HG02852 (cell line): Measurements from ENCODE around the gene RBMS3.

Source experiments
- ATAC-seq: cut with Tn5 transposase; IDR thresholded peaks from one replicate; pipeline ENCODE4 v1.9.1; 2021; ENCODE audit warnings: mild to moderate bottlenecking, moderate library complexity; ENCODE audit not compliant: unreplicated experiment

Gene RBMS3

DNA sequence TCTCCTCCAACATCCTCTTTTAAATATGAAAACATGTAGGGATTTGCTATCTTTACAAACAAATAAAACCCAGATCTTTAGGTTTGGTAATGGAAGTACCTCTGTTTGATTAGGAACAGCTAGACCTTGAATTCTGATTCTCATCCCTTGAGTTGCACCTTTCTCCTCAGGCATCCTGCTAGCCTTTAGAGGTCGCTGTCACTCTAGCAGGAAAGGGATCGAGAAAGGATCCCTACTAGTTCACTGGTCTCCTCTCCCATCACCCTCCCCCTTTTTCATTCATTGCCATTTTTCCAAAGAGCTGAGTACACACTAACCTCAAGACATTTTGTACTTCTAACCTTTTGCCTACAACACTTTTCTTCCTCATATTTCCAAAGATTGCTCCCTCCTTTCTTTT, 569.8 kb downstream of the RBMS3 start:
- no peak for ATAC-seq

DNA sequence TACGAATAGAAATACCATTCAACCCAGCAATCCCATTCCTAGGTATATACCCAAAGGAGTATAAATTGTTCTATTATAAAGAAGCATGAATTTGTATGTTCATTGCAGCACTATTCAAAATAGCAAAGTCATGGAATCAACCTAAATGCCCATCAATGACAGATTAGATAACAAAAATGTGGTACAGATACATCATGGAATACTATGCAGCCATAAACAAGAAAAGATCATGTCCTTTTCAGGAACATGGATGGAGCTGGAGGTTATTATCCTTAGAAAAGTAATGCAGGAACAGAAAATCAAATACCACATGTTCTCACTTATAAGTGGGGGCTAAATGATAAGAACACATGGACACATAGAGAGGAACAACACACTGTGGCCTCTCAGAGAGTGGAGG, 571.9 kb downstream of the RBMS3 start:
- ATAC-seq, result no peak

DNA sequence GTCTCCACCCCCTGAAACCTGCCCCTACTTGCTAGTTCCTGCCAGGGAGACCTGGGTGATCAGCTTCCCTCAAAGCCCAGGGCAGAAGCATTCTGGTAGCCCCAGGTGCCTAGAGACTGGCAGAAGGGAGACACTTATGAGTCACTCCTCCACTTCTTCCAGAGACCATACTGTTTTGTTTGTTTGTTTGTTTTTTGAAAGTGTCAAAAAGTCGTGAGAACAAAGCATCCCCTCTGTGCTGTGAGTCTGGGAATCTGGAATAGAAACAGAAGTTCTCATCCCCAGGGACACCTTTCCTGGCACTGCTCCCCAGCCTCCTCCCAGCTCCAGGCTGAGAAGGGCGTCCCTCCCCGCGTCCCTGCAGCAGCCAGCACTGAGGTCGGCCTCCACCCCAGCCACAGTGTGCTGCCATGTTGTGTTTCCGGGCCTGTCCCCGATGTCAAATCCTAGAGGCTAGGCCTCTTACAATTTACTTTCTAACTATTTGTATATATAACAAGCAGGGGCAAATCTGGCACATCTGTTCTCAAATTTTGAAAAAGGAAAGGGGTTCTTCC, 573.0 kb downstream of the RBMS3 start:
- no peak for ATAC-seq

DNA sequence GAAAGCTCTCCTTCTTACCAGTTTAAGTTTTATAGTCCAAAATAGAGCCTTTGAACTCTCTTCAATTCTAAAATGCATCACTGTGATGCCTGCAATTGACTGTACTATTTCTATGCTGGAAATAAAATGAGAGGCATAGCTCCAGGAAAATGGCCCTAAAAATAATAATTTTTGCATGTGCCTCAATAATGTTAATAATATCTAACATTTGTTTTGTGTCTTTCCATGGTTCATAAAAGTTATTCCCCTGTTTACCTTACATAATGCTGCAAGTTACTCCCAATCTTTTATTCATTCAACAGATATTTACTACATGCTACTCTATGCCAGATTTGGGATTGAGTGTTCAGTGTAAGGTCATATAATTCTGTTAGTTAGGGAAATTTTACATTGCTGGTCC, 574.0 kb downstream of the RBMS3 start:
- ATAC-seq, result no peak

DNA sequence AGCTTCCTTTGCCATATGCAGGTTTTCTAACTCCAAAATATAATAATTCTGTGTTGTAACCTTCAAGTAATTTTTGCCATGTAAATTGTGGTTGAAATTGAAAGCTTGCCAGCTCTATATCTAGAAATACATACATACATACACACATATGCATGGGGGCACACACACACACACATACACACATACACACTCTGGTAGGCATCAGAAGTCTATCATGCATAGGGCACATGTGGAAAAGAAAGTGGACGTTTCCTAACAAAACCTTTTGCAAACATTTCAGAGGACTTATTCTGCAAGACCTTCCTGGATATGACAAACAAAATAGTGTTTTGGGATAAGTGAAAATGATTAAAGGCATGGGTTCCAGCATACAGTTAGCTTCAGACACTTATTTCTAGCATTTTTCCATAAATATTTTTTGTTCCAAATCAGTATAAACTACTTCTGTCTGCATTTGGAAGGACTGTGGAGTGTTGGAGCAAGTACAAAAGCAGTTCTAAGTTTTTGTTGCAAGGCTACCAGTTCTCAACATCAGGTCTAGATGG, 578.9 kb downstream of the RBMS3 start:
- ATAC-seq, result no peak

DNA sequence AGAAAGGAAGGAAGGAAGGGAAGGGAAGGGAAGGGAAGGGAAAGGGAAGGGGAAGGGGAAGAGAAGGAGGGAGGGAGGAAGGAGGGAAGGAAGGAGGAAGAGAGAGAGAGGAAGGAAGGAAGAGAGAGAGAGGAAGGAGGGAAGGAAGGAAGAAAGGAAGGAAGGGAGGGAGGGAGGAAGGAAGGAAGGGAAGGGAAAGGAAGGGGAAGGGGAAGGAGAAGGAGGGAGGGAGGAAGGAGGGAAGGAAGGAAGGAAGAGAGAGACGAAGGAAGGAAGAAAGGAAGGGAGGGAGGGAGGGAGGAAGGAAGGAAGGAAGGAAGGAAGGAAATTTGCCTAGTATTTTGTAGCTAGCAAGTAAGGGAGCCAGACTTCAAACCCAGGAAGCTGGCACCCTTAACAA, 583.9 kb downstream of the RBMS3 start:
- ATAC-seq, result no peak

DNA sequence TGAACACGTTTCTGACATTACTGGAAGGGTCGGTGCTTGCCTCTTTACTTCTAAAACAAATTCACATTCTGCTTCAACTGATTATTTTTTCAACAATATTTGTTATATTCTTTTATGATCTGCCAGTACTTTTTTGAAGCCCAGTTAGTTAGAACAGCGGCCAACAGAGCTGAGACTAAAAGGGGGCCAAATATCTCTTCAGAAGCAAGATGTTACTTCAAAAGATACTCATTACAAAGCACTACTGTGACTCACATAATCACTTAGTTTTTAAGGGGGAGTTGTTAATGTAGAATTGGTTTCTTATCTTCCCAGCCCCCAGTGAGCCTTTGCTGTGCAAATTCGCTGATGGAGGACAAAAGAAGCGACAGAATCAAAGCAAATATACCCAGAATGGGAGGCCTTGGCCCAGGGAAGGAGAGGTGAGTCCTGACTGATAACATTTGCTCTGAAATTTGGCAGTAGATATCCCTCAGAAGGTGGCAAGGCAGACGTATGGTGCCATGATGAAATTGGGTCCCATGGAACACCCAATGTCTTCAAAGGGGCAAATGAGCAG, 587.8 kb downstream of the RBMS3 start:
- no peak for ATAC-seq

DNA sequence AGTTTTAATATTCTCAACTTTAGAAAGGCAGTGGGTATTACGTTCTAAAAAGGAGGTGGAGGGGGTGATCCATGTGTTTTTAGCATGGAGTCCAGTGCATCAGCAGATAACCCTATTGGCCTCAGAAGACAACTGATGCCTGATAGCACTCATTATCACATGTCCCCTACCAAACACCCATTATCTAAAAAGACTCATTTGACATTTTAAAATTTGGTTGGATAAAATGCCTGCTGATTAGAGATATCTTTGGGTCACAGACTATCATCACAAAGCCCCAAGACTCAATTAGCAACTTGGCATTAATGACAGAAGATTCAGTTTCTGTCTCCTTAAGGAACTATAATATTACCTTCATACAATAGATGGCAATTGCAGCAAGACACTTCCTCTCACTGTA, 589.3 kb downstream of the RBMS3 start:
- ATAC-seq, result no peak

DNA sequence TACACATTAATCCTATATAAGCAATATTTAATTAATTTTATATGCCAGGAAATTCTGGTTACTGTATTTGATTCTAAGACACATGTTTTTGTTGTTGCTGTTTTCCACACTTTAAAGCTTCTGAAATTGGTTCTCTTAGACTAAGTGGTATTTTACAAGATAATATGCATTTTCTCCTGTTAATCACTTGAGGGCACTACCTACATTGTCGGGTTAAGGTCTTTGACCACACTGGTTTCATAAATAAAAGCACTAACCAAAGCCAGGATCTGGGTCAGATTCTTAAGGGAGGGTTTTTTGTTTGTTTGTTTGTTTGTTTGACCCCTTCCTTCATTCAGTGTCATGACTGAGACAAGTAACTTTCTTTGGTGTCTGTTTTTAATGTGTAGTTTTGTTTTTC, 590.2 kb downstream of the RBMS3 start:
- no peak for ATAC-seq

DNA sequence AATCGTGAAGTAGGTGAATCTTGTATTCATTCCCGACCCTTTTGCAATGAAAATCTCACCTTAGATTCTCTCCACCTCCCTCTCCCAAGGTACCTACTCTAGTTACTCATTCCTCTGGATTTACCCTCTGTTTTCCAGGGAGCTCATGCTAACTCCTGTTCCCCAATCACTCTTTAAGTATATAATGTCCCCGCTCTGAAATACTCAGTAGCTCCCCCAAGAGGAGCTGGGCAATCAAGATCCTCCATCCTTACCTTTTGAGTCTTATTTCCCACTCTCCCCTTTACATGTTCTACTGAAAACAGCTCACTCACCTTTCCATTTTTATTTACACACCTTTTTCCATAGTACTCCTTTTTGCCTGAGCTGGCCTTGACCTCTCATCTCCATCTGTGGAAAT, 599.9 kb downstream of the RBMS3 start:
- ATAC-seq, result no peak

DNA sequence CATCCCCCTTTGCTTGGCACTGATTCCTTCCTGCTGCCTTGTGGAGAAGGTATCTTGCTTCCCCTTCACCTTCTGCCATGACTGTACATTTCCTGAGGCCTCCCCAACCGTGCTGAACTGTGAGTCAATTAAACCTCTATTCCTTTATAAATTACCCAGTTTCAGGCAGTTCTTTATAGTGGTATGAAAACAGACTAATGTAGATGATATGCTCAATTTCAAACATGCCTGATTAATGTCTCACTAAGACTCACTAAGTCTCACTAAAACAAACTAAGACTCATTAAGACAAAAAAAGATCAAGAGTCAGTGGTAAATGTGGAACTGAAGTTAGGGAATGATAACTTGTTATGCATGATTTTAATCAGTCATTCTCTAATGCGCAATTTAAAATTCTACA, 606.6 kb downstream of the RBMS3 start:
- no peak for ATAC-seq

DNA sequence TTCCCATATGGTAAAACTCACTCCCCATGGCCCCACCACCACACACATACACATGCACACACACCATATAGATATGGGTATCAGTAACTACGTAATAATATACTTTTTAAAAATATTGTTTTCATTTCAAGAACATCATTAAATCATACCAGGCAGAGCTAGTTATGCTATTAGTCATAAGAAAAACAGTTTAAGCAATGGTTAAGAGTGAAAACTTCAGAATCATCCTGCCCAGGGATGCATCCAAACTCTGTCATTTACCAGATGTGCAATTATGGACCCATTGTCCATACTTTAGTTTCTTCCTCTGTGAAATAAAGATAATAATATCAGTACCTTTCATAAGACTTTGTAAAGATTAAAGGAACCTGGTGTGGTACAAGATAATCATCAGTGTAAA, 608.3 kb downstream of the RBMS3 start:
- ATAC-seq, result no peak

DNA sequence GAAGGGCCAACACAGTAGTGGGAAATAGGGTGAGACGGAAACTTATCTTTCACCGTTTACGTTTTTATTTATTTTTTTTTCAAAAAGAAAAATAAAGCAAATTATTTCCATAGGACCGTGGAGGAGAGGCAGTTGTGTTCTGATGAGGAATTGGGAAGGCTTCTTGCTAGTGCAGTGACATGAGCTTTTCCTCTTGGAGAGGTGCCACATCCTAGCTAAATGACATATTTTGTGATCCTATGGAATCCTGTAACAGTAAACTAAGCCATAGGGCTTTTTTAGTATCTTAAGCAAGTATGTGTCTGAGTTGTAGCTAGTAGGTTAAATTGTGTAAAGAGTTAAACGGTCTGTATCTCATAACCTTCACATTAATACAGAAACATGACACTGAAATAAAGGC, 609.9 kb downstream of the RBMS3 start:
- ATAC-seq, result no peak

DNA sequence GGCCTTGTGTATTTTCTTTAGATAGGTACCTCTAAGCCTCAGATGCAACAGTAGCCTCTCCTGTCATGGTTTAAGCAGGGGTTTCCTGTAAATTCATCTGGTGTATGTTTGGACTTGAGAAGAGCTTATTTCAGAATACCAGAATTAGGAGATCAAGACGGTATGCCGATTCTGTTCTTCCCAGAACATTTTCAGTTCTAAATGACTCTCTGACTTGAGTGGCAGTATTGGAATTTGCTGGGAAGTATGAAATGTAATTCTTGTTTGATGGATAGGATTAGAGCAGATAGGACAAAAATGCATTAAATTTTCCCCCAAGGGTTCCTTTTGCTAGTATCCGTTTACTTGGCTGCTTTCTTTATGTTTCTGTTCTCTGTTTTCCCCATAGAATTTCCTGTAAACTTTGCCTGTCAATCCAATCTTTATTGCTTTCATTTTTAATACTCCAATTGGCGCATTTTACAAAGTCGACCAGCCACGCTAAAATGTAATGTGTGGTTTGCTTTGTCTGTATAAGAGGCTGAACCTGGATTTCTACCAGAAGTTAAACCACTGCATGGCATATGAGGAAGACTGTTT, 612.2 kb downstream of the RBMS3 start:
- ATAC-seq, result no peak

DNA sequence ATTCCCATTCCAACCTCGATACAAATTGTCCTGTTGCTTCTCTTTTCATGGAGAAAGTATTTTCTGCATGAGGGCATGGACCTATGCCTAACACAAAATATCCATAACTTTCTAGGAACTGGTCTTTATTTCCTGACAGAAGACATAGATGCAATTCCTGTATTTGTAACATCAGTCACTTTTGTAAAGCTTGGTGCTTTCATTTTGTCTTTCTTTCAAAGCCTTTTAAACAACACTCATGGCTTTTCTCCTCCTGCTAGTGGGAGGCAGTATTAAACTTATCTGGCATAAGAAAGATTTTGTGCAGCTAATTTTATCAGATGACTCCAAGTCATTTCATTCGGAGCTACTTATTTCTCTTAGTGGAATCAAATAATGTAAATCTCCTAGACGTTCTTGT, 616.0 kb downstream of the RBMS3 start:
- ATAC-seq, result no peak

DNA sequence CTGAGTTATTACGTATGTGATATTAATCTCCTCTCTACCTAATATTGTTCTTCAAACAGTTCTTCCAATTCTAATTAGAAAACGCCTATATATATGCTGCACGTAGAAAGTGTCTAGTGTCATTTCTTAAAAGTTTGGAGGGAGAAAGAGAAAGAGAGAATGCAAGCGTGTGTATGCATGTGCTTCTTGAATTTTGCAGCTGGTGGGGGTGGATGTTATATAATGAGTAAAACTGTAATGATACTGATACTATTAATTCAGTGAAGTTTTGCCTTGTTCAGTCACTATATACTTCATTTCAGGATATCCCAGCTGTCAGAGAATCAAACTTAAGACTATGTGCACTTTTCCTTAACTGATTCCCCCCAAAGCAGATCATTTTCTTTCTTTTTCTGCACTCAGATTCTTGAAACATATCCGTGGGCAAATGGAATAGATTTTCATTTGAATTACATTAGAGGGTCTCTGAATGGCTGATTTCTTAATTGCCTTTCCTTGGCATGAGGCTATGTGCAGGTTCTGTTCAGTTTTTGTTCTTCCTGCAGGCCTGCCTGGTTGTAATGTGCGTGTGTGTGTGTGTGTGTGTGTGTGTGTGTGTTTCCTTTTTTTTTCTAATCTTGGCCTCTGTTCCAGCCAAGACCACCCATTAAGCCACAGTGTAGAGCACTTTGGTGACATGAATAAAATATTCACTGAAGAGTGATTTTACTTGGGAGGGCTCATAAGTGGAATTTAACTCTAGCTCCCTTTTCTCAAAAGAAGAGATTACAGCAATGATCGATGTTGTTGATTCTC, 617.5 kb downstream of the RBMS3 start:
- ATAC-seq, result no peak

DNA sequence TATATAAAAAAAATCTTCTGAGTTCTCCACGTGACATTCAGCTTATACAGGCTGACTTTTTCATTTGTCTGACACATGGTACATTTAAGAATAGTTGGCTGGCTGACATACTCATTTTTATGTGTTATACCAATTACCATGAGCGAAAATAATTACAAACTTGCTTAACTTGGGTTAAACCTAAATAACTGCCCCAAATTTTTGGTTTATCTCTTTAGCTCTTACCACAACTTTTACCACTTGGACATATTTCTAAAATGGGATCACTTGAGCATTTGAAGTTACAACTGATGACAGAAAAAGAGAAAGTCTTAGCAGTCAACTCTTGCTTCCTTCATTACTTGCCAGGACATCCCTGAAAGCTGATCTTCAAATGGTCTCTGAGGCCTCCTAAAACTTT, 618.1 kb downstream of the RBMS3 start:
- no peak for ATAC-seq

DNA sequence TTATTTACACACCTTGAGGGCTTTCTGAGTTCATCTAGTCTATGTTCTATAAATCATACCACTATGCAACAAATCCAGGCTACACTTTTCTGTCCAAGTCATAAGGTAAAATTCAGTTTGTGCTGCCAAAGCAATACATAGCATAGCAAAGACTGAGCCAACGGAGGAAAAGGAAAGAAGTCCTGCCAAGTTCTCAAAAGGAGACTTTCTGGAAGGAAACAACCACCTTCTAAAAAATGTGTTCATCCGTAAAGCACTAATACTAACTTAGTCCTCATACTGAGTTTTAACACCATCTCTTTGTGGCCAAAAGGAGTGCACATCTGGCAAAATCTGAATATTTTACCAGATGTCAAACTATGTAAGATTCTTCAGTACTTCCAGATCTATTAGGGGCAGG, 620.2 kb downstream of the RBMS3 start:
- ATAC-seq, result no peak

DNA sequence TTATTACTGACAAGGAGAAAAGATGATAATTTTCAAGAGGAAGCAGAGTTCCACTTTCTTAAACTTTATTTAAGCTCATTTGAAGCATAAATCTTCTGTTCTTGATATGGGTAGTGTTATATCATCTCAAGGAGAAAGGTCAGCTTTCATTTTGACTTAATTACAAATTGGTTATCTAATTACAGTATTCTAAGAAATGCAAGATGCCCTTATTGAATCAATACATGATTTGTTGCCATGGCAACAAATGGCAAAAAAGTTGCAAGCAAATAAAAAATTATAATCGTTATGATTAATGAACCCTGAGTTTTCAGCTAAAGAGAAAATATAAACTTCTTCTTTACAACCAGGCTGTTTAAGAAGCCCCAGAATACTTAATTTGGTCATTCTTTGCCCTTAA, 622.7 kb downstream of the RBMS3 start:
- ATAC-seq, result no peak

DNA sequence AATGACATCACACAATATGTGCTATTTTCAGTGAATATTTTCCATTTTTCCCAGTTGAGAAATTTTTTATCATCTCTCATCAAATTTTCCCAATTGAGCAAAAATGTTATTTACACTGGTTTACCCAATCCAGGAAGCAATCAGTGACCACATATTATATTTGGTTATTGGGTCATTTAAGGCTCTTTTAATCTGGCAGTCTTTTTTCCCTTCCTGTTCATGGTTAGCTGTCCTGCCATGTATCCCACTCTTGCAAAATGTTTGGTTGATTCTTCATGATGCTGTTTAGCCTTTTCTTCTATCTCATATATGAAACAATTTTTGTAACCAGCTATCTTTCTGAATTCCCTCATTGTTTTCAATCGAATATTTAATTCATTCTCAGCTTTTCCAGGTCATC, 626.0 kb downstream of the RBMS3 start:
- ATAC-seq, result no peak

DNA sequence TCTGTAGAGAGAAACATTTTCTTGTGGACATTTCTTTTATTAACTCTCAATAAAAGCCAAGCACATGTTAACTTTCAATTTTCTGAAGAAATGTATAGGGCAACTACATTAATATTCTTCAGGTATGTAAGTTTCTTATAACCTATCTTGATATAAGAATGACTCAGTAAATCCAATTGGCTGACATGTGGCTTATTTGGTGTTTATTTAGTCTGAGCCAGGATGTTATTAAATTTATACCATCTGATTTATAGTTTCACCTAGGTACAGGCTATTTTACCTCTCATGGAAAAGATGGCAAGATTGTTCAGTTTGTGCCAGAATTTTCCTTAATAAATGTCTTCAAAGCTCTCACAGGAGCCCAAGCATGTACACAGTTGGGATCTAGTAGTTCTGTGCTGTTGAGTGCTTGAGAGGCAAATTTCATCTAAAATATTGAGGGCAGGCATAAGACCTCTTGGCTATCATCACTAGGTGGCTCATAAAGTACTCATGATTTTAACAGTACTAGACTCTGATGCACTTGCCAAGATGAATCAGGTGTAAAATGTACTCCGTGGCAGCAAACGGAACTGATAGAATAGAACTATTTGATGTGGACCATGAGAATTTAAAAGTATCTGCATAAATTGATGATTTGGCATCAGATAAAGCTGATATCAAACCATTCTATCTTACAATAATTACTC, 631.9 kb downstream of the RBMS3 start:
- ATAC-seq, result no peak
